NOMO-1 treated with DMSO at 0.1 percent for 48 hours (cell line): ENCODE measurements around the gene KLHL25.

Experiments
- DNase-seq: peaks from one replicate; lab custom pipeline; 2025; ENCODE audit not compliant: unreplicated experiment; lab: John Stamatoyannopoulos, UW

KLHL25 gene

DNA sequence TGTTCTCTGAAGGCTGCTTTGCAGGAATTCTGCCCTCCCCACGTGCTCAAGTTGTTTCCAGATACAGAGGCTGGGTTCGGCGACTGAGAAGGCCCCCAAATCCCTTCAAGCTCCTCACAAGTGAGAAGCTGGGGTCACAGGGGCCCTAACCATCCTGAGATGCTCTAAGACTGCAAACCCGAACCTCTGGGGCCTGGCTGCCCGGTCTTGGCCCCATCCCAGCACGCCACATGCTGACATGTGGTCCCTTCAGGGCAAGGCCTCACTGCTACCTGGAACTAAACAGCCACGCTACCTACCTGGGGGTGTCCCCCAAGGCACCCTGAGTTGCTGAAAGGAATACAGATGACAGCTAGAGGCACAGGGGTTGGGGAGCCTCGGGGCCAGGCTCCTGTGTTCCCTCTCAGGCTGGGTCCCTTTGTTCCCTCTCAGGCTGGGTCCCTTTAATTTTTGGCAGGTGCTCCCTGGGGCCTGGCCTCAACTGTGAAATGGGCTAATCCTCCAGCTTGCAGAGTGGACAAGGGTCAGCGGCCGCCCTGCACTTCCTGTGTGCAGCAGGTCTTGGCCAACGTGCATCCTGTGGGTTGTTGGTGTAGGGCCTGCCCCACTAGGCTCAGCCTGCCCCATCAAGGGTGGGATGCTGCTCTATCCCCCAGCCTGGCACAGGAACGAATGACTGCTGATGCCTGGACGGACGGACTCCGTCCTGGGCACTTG lies 32.5 kb downstream of the KLHL25 start:
- DNase-seq, result no peak

DNA sequence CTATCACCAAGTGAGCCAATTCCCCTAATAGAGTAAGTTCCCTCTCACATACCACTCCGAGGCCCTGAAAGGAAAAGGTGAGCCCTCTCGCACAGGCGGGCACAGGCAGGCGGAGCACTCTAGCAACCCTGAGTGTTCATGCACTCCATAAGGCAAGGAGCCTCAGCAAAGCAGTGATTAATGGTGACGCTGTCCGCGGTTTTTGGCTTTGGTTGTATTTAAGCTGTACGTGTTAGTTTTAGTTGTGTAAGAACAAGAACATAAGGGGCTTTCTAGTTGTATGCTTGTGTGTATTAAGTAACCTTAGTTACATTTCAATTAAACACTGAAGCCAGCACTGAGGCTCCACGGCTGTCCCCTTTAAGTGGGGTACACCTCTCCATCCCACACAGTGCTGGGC lies 33.1 kb downstream of the KLHL25 start:
- DNase-seq, result no peak

DNA sequence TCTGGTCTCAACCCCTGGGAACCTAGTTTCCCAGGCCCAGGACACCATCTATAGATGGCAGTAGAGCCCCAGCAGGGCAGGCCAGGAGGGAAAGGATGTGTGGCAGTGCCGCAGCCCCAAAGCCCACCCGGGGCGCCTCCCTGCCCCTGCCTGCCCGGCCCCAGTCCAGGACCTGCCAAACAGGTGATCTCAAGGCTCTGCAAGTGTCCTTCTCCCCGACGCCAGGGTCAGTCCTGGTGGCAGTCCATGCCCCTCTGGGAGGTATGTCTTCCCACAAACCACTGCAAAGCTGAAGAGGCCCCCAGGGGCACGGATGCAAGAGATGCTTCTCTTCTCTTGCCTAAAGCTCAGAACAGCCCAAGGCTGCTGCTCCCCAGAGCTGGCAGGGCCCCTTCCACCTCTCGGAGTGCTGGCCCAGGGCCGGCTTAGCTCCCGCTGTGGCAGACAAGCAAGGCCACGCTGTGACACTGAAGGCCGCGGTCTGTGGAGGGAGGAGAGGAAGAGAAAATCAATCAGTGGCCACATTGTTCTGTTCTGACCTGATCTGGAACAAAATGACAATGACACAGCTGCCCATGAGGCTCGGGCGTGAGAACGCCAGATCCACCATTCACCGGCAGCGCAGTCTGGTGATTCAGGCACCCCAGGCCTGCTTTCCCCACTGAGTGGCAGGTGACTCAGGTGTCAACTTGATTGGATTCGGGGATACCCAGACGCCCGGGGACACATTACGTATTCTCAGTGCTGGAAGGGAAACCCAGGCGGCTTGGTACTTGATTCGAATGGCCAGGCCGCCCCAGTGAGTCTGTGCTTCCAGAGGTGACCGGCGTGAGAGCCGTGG lies 34.0 kb downstream of the KLHL25 start:
- DNase-seq, result no peak

DNA sequence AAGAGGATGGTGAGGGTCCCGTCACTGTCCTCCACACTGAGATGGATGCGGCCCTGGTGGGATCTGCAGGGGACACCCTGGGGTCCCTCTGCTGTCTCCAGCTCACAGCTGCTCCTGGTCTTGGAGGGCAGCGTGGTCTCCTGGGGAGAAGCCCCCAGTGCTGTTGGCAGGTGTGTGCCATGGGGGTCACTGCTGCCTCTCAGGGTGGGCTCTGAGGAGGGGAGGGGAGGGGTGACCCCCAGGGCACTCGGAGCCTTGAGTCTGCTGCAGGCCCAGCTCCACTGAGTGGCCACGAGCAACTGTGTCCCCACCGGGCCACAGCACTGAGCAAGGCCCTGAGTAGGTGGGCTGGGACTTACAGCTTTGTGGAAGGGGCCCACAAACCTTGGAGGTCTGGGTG lies 34.7 kb downstream of the KLHL25 start:
- no peak for DNase-seq

DNA sequence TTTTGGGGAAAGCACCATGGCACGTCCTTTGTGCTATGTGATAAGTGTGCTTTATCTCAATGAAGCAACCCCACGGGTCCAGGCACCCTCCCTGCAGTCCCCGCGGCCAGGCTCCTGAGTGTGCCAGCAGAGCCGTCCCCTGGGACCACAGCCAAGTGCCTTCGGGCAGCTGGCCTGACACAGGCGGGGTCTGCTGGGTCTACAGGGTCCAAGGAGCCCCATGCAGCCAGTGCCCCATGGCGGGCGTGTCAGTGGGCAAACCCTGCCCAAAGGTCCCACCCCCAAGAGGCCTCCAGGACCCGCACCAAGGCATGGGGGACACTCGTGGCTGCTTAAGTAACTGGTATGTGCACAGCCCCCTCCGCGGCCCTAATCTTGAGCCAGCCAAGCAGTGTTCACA lies 35.3 kb downstream of the KLHL25 start:
- DNase-seq, result no peak

DNA sequence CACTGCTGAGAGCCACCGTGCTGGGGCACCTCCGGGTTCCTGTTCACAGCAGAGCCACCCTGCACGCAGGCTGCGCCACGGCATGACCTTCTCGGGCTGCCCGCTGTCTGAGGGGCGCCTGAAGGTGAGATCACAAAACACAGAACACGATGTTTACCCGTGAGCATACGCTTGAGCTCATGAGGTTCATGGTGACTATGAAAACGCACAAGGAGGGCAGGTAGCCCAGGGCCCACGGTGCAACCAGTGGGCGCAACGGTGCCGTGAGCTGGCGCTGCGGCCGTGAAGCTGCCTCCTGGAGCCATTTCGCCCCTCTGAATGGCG lies 36.1 kb downstream of the KLHL25 start:
- no peak for DNase-seq

DNA sequence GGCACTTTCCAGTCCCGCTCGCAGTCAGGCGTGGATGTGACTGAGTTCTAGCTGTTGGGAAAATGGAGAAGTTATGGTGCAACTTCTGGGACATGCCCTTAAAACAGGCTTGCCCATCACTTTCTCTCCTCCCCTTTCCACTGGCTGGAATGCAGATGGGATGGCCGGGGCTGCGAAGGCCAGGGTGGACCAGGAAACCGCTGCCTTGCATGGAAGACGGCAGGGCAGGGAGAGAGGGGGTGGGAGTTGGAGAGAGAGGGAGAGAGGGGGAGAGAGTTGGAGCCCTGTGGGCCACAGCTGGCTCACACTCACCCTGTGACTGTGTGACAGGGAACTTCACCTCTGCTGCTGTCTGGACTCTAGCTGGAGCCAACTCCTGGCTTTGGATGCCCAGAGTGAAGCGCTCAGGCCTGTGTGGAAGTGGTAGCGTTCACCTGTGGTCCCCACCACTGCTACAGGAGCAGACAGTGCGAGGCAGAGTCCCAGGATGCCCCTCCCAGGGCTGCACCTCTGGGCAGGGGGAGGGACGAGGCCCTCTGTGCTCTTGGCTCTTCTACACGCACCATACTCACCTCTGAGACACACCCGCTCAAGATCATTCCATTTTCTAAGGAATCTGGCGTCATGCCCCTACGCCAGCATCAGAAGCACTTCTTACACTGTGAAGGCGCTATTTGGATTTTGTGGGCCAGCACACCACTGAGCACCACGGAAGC lies 36.6 kb downstream of the KLHL25 start:
- no peak for DNase-seq

DNA sequence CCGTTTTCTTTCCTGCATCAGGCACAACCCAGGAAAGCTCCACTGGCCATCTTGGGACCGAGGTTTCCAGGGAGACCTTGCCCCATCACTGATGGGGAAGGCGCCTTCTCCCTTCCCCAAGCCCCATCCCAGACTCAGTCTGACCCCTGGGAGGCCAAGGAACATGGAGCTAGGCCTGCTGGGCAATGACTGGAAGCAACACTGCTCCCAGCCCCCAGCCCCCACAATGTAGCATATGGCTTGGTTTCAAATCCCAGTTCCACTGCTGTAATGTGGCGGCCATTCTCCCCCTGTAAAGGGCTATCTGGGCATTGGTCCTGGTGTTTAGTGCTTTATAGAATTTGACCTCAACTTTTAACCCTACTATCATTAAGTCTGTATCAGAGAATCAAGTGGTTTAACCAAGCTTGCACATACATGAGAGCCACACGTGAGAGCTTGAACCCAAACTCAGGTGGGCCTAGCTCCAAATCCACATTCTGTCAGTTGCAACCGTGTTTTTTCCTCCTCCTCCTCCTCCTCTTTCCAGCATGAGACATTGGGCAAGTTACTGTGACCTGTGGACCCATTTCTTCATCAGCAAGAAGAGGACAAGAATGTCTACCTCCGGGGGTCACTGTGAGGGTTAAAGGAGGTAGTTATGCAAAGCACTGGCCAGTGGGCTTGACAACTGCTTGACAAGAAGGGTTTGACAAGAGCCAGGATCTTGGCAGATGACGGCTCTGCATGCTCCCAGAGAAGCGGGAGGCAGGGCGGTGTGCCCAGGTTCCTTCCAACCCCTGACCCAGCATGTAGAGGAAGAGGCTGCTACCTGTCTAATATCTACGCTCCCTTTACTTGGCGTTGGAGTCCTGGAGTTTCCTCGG lies 37.4 kb downstream of the KLHL25 start:
- no peak for DNase-seq

DNA sequence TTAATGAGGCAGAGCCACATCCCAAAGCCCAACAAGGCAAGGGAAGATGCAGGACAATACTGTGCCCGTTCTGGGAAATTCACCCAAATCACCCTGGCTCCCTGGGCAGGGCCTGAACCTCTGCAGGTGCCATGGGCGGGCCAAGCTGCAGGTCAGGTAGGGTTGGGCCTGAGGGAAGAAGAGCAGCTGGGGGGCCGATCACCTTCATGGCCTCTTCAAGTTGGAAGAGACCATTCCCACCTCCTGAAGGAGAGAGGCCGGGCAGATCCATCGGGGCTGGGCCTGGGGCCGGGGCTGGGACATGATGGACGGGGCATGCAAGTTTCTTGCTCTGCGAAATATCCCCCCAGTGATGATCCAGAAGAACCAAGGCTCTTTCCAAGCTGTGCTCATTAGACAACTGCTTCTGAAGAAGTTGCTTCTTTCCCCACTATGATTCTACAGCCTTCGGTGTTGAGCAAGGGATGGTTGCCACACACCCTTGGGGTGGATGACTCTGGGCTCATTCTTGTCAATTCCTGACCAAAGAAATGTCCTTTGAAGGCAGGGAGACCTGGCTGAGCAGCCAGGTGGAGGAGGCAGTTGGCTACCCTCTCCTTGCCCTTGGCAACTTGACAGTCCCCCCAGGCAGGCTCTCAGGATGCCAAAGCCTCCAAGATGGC lies 38.2 kb downstream of the KLHL25 start:
- no peak for DNase-seq

DNA sequence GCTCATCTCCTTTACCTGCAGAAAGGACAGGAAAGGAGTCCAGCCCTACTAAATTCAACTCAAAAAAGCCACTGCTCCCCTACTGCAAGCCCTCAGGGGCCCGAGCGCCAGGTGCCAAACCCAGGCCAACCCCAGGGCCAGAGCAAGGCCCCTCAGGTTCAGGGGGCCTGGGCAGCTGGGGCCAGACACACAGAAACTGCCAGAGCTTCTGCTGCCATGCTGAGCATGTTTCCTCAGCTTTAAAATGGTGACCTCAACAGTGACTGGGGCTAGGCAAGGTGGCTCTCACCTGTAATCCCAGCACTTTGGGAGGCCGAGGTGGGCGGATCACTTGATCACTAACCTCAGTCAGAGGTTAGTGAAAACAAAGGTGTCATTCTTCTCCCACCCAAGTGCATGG lies 38.8 kb downstream of the KLHL25 start:
- no peak for DNase-seq

DNA sequence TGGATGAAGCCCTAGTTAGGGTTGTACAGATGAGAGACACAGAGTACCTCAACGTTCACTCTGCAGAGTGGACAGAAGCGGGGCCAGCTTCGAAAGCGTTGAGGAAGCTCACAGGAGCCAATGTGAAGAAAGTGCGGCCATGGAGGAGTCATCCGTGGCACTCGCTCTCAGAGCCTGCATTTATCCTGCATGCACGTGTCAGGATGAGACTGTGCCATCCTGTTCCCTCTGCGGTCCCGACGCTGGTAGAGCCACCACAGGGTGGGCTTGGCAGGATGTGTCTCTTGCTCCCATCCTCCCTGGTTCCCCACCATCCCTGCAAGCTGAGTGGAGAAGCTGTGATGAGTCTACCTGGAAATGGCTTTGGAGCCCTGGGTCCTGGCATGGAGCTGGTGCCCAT lies 39.3 kb downstream of the KLHL25 start:
- DNase-seq, result no peak

DNA sequence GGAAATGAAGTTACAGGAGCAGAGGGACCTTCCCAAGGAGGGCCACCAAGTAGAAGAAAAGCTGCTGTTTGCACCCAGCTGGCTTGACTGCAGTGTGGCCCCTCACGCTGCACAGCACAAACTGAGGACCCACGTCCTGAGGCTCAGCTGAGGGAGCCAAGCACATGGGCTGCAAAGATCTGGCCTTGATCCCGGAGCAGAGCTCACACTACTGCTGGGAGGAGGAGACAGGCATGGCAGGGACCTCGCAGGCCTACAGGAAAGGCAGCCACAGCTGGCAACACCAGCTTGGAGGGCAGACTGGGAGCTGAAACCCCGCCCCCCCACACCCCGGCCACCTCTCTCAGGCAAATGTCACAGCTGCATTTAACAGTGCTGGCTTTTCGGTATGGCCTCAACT lies 39.7 kb downstream of the KLHL25 start:
- no peak for DNase-seq

DNA sequence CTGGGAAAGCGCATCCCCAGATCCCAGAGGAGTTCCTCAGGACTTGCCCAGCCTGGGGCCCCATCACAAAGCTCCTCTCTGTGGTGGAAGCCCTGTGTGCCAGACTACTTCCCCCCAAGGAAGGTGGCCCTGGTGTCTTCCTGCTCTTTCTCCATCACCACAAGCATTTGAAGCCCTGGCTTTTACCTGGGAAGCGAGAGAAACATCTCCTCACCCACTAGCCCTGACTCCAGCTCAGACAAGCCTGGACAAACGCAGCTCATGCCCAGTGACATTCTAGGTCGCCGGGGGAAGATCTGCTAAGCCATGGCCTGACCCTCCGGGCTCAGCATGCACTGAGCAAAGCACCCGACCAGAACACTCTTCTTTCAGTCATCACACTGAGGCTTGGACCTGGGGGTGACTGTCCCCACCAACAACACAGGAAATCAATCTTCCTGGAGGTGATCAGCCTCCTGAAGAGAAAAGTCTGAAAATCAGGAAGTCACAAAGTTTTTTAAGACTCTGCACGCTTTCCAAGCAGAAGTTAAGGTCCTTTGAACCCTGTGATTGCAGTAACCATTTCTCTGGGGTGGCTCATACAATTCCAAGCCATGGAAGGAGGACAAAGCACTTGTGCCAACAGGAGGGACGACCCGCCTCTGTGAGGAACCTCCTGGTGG lies 40.8 kb downstream of the KLHL25 start:
- DNase-seq, result peak; percentile 20

DNA sequence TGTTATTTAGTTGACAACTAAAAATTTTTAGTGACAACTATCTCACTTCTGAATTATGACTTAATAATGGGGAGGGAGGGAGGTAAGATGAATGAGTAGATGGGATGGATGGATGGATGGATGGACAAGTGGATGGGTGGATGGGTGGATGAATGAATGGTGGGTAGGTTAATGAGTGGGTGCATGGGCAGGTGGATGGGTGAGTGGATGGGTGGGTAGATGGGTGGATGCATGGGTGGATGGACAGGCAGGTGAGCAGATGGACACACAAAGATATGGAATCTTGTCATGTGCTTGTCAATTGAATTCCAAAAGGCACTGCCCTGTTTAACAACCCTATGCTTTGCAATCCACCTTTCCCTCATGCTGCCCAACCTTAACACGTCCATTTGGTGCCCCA lies 41.5 kb downstream of the KLHL25 start:
- DNase-seq, result no peak

DNA sequence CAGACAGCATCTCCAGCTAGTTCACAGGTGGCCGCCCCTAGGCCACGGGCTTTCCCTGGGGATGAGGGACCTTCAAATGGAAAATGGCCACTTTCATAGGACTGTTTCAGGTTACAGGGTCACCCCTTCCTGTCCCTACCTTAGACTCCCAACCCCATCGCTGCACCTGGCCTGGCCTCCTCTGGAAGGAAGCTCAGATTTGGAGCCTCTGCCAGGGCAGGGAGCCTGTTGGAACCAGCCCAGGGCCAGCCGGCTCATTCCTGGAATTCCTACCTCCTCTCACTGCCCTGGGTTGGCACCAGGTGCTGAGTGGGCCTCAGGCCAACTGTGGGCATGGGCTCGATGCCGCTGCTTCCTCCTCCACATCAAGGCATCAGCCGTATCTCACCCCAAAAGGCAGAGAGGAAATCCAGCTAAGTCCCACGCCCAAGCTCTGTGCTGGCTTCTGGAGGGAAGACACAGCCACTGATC lies 42.2 kb downstream of the KLHL25 start:
- DNase-seq, result no peak

DNA sequence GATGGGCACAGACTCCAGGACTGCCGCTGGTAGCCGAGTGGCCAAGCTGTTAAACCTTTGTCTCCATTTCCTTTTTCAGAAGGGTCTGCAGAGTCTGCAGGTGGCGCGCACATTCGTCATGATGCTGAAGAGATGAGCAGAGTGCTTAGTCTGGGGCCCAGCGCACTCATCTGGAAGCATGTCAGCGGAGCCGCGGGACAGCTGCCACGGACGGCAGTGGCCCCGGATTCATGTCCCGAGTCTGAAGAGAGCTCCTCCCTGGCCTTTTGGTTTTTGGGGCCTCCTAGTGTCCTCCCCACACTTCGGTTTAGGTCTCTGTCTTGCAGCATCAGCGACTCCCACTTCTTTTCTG lies 42.6 kb downstream of the KLHL25 start:
- DNase-seq, result no peak

DNA sequence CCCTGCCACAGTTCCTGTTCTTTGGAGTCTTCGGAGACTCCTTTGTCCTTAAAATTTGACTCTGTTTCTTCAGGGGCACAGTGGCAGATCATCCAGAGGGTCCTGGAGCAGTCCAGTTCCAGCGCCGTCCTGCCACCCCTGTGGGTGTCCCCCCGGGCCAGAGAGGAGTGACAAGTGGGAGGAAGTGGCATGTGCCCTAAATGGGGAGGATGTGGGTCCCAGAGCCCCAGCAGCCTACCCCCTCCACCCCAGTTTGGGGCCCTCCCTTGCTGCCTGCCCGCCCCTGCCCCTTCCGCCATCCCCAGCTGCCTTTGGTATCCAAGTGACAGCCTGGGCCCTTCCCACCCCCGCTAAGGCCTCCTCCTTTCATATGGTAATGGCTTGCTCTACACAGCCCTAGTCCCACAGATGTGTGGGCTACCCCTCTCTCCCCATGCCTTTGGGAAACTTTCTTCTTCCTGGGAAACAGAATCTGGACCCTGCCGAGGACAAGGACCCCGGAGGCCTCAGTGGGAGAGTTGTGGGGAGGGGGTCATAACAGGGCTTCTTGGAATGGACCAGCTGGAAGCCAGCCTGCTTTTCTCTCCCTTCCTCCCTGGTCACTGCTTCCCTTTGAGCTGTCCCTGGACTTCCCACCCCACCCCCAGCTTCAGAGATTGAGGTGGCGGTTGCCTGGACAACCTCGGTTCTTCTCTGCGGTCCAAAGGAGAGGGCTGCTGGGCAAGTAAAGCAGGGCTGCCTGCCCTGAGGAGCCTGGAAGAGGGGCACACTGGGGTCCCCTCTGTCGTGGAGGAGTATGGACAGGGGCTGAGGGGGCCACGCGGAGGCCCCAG lies 43.2 kb downstream of the KLHL25 start:
- DNase-seq, result no peak

DNA sequence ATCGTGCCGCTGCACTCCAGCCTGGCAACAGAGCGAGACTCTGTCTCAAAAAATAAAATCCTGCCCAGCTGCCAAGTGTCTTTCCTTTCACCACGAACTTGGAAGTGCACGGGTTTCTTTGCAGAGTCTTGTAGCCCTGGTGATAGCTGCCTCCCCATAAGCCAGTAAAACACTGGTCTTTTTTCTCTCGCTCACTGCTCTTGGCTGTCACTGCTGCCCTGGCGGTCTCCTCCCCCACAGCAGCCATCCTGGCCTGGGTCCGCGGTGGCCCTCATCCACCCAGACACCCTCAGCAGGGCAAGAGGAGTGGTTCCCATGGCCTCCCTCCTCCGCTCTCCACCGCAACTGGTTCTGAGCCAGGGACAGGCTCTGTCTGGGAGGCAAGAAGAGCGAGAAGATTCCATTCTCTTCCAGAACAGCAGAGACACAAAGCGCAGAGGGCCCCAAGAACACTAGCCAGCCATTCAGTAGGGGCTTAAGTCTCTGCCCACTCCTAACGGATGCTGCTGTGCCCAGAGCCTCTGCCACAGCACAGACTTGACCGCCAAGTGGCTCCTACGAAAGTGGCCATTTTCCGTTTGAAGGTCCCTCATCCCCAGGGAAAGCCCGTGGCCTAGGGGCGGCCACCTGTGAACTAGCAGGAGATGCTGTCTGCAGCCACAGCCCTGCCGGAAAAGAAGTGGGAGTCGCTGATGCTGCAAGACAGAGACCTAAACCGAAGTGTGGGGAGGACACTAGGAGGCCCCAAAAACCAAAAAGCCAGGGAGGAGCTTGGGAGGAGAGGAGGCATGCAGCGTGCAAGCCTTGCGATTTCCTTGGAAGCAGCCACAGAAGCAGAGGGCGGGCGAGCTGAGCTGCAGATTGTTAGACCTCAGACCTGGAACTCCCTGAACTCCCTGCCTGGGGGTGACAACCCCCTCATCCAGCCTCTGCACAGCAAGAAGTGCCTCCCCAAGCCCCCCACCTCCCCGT lies 44.1 kb downstream of the KLHL25 start:
- no peak for DNase-seq
